Fibroblast of lung (primary cell): ENCODE data around the gene SETBP1. TPM values are rescaled to one million over a fixed set of nuclear protein-coding genes. Genes with fewer than 3 reads are reported as not detected.

Experiments
- DNase-seq, 2 donors: peaks; one replicate each; pipeline versions ENCODE4 v3.0.0 to v3.0.0-alpha.2; 2010; ENCODE audit warnings: low read depth in 2 of 2
- H2AFZ ChIP-seq: 2 replicates; pipeline ENCODE4 v1.5.1; 2012; ENCODE audit warnings: low read length, control low read depth, inconsistent platforms
- H3K27ac ChIP-seq: 2 replicates; pipeline ENCODE4 v1.5.1; 2011; ENCODE audit warnings: low read length, control low read depth; ENCODE audit not compliant: insufficient read depth
- H3K27me3 ChIP-seq: 2 replicates; pipeline ENCODE4 v1.5.1; 2011; ENCODE audit warnings: mild to moderate bottlenecking, low read length; ENCODE audit not compliant: control insufficient read depth, insufficient read depth
- H3K36me3 ChIP-seq: 2 replicates; pipeline ENCODE4 v1.5.1; 2011; ENCODE audit warnings: low read length; ENCODE audit not compliant: control insufficient read depth, insufficient read depth
- H3K4me1 ChIP-seq: 2 replicates; pipeline ENCODE4 v1.5.1; 2011; ENCODE audit warnings: low read length; ENCODE audit not compliant: control insufficient read depth, insufficient read depth; ENCODE audit errors: extremely low read depth
- H3K4me2 ChIP-seq: 2 replicates; pipeline ENCODE4 v1.5.1; 2011; ENCODE audit warnings: low read length, control low read depth; ENCODE audit not compliant: insufficient read depth; ENCODE audit errors: extremely low read depth
- H3K4me3 ChIP-seq, 4 experiments: fragments of 200-600 bp in 1 of 4; sonication (generic) in 1 of 4; replicated peaks in 1 of 4; 2 replicates each; pipeline ENCODE4 v1.5.1; 2011 to 2016; ENCODE audit warnings: low read length in 4 of 4, low read depth in 3 of 4, mild to moderate bottlenecking in 3 of 4, control low read depth in 2 of 4, inconsistent platforms in 1 of 4, mixed read lengths in 1 of 4; ENCODE audit not compliant: insufficient read depth in 1 of 4; ENCODE audit errors: control extremely low read depth in 1 of 4
- H3K79me2 ChIP-seq: 2 replicates; pipeline ENCODE4 v1.5.1; 2012; ENCODE audit warnings: mild to moderate bottlenecking, low read length, inconsistent platforms; ENCODE audit not compliant: control insufficient read depth, insufficient read depth
- H3K9ac ChIP-seq: 2 replicates; pipeline ENCODE4 v1.5.1; 2011; ENCODE audit warnings: mild to moderate bottlenecking, low read length, control low read depth; ENCODE audit not compliant: insufficient read depth
- H3K9me3 ChIP-seq: 2 replicates; pipeline ENCODE4 v1.5.1; 2012; ENCODE audit warnings: low read depth, low read length; ENCODE audit not compliant: control insufficient read depth, insufficient read depth
- H4K20me1 ChIP-seq: 2 replicates; pipeline ENCODE4 v1.5.1; 2011; ENCODE audit warnings: low read length; ENCODE audit not compliant: control insufficient read depth, insufficient read depth; ENCODE audit errors: extremely low read depth
- EZH2 ChIP-seq: IDR thresholded peaks from 2 replicates; pipeline ENCODE4 v1.5.1; 2012; ENCODE audit warnings: low read length, control low read depth, mild to moderate bottlenecking; ENCODE audit errors: missing control alignments
- polyA plus RNA-seq, 2 donors: library from polyadenylated mRNA; depleted of rRNA in 1 of 2; stranded (reverse) in 1 of 2; unstranded in 1 of 2; fragments of >200 nt; gene quantifications; 2 replicates each; pipeline ENCODE4 v1.2.1, GENCODE V29; 2011 to 2012; ENCODE audit warnings: missing spikeins in 1 of 2
- total RNA-seq: library from RNA; depleted of rRNA; stranded (reverse); fragments of >200 nt; gene quantifications from 2 replicates; pipeline ENCODE4 v1.2.1, GENCODE V29; 2014
- TF ChIP-seq, protein P1 (sequence below), 2 donors: IDR thresholded peaks in 1 of 2; conservative IDR thresholded peaks in 1 of 2; 1 replicate in 1 of 2; 2 replicates in 1 of 2; pipeline ENCODE4 v1.5.1; 2011 to 2012; ENCODE audit warnings: low read length in 2 of 2, control low read depth in 1 of 2, inconsistent platforms in 1 of 2, low read depth in 1 of 2, mild to moderate bottlenecking in 1 of 2

Gene SETBP1
- total and polyA plus RNA-seq, 2 donors (not counting 1 experiment from before 2014, with no cell fraction given), result 4.5 to 5.4 TPM

DNA sequence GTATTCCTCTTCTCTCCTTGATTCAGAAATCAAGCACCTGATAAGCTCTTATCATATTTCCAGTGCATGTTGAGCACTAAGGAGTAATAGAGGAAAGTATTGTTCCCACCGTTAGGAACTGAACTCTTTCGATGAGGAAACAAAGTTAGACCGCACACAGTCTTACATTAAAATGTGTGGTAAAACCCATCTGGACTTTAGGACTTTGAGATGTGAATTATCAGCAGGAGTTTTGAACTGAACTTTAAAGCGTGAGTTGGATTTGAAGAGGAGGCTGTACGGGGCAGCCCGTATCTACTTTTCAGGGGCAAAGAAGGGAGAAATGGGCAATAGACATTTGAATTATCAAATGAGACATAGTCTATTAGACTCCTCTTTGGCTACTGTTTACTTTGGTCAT lies 134.4 kb downstream of the SETBP1 start:
- H3K27ac ChIP-seq, result no peak overlapping the region
- TF ChIP-seq, protein P1, sequence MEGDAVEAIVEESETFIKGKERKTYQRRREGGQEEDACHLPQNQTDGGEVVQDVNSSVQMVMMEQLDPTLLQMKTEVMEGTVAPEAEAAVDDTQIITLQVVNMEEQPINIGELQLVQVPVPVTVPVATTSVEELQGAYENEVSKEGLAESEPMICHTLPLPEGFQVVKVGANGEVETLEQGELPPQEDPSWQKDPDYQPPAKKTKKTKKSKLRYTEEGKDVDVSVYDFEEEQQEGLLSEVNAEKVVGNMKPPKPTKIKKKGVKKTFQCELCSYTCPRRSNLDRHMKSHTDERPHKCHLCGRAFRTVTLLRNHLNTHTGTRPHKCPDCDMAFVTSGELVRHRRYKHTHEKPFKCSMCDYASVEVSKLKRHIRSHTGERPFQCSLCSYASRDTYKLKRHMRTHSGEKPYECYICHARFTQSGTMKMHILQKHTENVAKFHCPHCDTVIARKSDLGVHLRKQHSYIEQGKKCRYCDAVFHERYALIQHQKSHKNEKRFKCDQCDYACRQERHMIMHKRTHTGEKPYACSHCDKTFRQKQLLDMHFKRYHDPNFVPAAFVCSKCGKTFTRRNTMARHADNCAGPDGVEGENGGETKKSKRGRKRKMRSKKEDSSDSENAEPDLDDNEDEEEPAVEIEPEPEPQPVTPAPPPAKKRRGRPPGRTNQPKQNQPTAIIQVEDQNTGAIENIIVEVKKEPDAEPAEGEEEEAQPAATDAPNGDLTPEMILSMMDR (conservative IDR thresholded peaks at IDR 0.05 in 1 of 2, IDR thresholded peaks at IDR 0.05 in 1 of 2; ENCODE audit: low read depth in 1 of 2, low read length in 2 of 2), result no peak
- TF ChIP-seq EZH2, result no peak
- no peak overlapping the region for H3K4me2 ChIP-seq
- no peaks in the 10 kb centered on the region for H3K4me1 ChIP-seq
- no peaks in the 10 kb centered on the region for H3K9me3 ChIP-seq
- H3K36me3 ChIP-seq, result no peaks in the 10 kb centered on the region
- H3K9ac ChIP-seq, result no peak overlapping the region
- H3K27me3 ChIP-seq, result no peaks in the 10 kb centered on the region
- no peaks in the 10 kb centered on the region for H4K20me1 ChIP-seq
- H3K79me2 ChIP-seq, result no peaks in the 10 kb centered on the region
- no peak for DNase-seq
- H3K4me3 ChIP-seq, result no peak overlapping the region
- no peak overlapping the region for H2AFZ ChIP-seq

DNA sequence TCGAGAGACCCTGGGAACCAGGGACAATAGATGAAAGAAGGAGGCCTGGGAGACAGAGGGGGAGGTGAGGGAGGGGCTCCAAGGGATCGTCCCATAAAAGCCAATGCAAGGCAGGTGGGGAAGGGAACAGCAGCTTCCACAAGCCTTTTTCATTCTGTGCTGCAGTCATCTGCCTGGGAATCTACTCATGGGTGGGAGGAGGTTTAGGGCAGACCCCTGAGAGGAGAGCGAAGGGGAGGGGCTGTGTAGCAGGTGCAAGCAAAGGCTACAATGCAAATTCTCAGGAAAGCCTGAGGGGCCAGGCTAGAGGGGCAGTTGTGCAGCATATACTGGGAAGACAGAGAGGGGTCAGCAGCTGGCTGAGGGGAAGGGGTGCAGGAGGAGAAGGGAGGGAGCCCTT lies 135.4 kb downstream of the SETBP1 start:
- no peak overlapping the region for H3K4me2 ChIP-seq
- no peaks in the 10 kb centered on the region for H3K27me3 ChIP-seq
- no peak overlapping the region for H3K9ac ChIP-seq
- no peak overlapping the region for H3K27ac ChIP-seq
- H4K20me1 ChIP-seq, result no peaks in the 10 kb centered on the region
- no peak overlapping the region for H3K4me3 ChIP-seq
- DNase-seq, result no peak
- H2AFZ ChIP-seq, result no peak overlapping the region
- no peaks in the 10 kb centered on the region for H3K36me3 ChIP-seq
- H3K4me1 ChIP-seq, result no peaks in the 10 kb centered on the region
- H3K9me3 ChIP-seq, result no peaks in the 10 kb centered on the region
- H3K79me2 ChIP-seq, result no peaks in the 10 kb centered on the region
- TF ChIP-seq EZH2, result no peak
- TF ChIP-seq, protein P1 (conservative IDR thresholded peaks at IDR 0.05 in 1 of 2, IDR thresholded peaks at IDR 0.05 in 1 of 2; ENCODE audit: low read depth in 1 of 2, low read length in 2 of 2), result no peak

DNA sequence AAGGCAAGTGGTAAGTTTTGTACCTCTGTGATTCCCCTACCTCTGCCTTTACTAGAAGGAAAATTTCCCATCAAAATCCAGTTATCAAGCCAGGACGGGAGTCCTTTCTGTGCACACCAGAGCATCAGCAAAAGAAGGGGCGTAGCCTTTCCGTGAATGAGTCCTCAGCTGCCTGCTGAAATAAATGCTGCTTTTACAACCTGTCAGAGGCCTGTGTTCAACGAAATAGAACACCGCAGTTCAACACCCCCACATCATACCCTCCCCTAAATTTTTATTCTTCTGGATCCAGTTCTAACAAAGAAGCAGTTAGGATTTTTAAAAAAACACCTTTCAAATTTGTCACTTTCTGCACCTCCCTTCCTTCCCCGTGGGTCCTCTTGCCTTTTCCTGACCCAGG lies 135.8 kb downstream of the SETBP1 start:
- no peaks in the 10 kb centered on the region for H4K20me1 ChIP-seq
- no peak overlapping the region for H3K4me2 ChIP-seq
- H3K27ac ChIP-seq, result no peak overlapping the region
- no peaks in the 10 kb centered on the region for H3K27me3 ChIP-seq
- no peaks in the 10 kb centered on the region for H3K4me1 ChIP-seq
- H2AFZ ChIP-seq, result no peak overlapping the region
- no peaks in the 10 kb centered on the region for H3K36me3 ChIP-seq
- H3K9ac ChIP-seq, result no peak overlapping the region
- no peak overlapping the region for H3K4me3 ChIP-seq
- no peak for DNase-seq
- H3K79me2 ChIP-seq, result no peaks in the 10 kb centered on the region
- no peaks in the 10 kb centered on the region for H3K9me3 ChIP-seq
- TF ChIP-seq EZH2, result no peak
- TF ChIP-seq, protein P1 (conservative IDR thresholded peaks at IDR 0.05 in 1 of 2, IDR thresholded peaks at IDR 0.05 in 1 of 2; ENCODE audit: low read depth in 1 of 2, low read length in 2 of 2), result no peak
